Breast epithelium (tissue), 4 donors: ENCODE measurements around the gene SLC9A3. TPM values are rescaled to one million over a fixed set of nuclear protein-coding genes. Genes with fewer than 3 reads are reported as not detected.

Experiments
- DNase-seq, 2 donors: peaks; one replicate each; pipeline ENCODE4 v3.0.0-alpha.2; 2019; ENCODE audit warnings: low spot score in 2 of 2
- H3K27ac ChIP-seq, 2 donors: fragments of 200-600 bp; sonication (generic) in 1 of 2; one replicate each; pipeline ENCODE4 v1.5.1; 2016 to 2019; ENCODE audit warnings: mild to moderate bottlenecking in 1 of 2
- H3K27me3 ChIP-seq, 2 donors: fragments of 200-600 bp; sonication (generic) in 1 of 2; one replicate each; pipeline versions ENCODE4 v1.5.1 to v1.6.0; 2017 to 2019; ENCODE audit warnings: control low read depth in 1 of 2, mild to moderate bottlenecking in 1 of 2
- H3K36me3 ChIP-seq: fragments of 200-600 bp; one replicate; pipeline ENCODE4 v1.5.1; 2019
- H3K4me1 ChIP-seq, 2 donors: fragments of 200-600 bp; sonication (generic); one replicate each; pipeline ENCODE4 v1.5.1; 2016 to 2019; ENCODE audit warnings: control low read depth in 1 of 2
- H3K4me3 ChIP-seq, 3 donors: fragments of 200-600 bp; sonication (generic); 1 replicate in 2 of 3; 2 replicates in 1 of 3; pipeline ENCODE4 v1.5.1; 2016 to 2019; ENCODE audit warnings: mild to moderate bottlenecking in 3 of 3, moderate library complexity in 2 of 3
- H3K9me3 ChIP-seq, 2 donors: fragments of 200-600 bp; sonication (generic) in 1 of 2; one replicate each; pipeline ENCODE4 v1.5.1; 2016 to 2019; ENCODE audit warnings: control low read depth in 1 of 2
- POLR2A ChIP-seq: fragments of 450-650 bp; IDR thresholded peaks from one replicate; pipeline ENCODE4 v1.6.1; 2016; ENCODE audit warnings: antibody characterized with exemption, mild to moderate bottlenecking, moderate library complexity
- POLR2AphosphoS5 ChIP-seq, 3 donors: sonication (generic); formaldehyde crosslinking; IDR thresholded peaks; one replicate each; pipeline ENCODE4 v1.6.1; 2017; ENCODE audit warnings: antibody characterized with exemption in 3 of 3
- intact Hi-C: fragments of 100-400 bp; cut with DNase I; formaldehyde crosslinking; loops from one replicate; pipeline ENCODE4 v1.15.1; 2023; ENCODE audit warnings: low total_unique reads
- total RNA-seq, 3 donors: library from RNA; depleted of rRNA; stranded (reverse); fragments of >200 nt; gene quantifications; one replicate each; pipeline ENCODE4 v1.1.0, GENCODE V29; 2016
- TF ChIP-seq, protein P1 (sequence below), 3 donors: fragments of 450-650 bp; IDR thresholded peaks; one replicate each; pipeline ENCODE4 v1.5.1; 2016 to 2017; ENCODE audit warnings: antibody characterized with exemption in 3 of 3, mild to moderate bottlenecking in 3 of 3, moderate library complexity in 3 of 3

Gene SLC9A3
- total RNA-seq, 3 donors from 2014 or later = 1.1 to 5.6 (median 2.3) TPM

- Histone ChIP-seq H3K27ac (no peak overlapping the region), H3K4me1 (no peaks in the 10 kb centered on the region), H3K9me3 (no peaks in the 10 kb centered on the region), H3K36me3 (no peaks in the 10 kb centered on the region), H3K27me3 (no peaks in the 10 kb centered on the region), H3K4me3 (no peak overlapping the region)
- peak in 1 of 2 donors; percentile 39 for DNase-seq
- no peak for TF ChIP-seq POLR2A
- no peak for TF ChIP-seq POLR2AphosphoS5 (IDR thresholded peaks at IDR 0.05)
- TF ChIP-seq, protein P1, sequence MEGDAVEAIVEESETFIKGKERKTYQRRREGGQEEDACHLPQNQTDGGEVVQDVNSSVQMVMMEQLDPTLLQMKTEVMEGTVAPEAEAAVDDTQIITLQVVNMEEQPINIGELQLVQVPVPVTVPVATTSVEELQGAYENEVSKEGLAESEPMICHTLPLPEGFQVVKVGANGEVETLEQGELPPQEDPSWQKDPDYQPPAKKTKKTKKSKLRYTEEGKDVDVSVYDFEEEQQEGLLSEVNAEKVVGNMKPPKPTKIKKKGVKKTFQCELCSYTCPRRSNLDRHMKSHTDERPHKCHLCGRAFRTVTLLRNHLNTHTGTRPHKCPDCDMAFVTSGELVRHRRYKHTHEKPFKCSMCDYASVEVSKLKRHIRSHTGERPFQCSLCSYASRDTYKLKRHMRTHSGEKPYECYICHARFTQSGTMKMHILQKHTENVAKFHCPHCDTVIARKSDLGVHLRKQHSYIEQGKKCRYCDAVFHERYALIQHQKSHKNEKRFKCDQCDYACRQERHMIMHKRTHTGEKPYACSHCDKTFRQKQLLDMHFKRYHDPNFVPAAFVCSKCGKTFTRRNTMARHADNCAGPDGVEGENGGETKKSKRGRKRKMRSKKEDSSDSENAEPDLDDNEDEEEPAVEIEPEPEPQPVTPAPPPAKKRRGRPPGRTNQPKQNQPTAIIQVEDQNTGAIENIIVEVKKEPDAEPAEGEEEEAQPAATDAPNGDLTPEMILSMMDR (IDR thresholded peaks at IDR 0.05) = no peak
- intact Hi-C loops = no loop called here
These were observed 101.7 kb downstream of the SLC9A3 start for GRCh38 chr5:422323-423232.

DNA sequence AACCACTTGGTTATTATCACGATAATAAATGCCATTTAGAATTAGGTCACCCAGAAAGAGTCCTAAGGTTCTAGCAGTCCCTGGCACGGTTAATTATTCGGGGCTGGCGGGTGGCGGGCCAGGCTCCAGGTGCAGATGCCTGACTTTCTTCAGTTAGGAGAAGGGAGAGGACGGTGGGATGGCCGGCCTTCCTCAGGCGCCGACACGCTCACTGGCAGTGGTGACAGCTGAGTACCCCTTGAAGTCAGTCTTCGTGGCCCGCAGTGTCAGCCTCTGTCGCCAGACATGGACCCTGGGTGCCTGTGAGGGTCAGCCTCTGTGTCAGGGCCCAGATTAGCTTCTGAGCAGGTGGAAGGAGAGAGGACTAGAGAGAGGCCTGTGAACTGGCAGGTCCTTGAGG, 102.3 kb downstream of the SLC9A3 start:
- Histone ChIP-seq H3K36me3 (no peaks in the 10 kb centered on the region), H3K4me3 (no peak overlapping the region), H3K4me1 (no peaks in the 10 kb centered on the region), H3K27ac (no peak overlapping the region), H3K9me3 (no peaks in the 10 kb centered on the region), H3K27me3 (no peaks in the 10 kb centered on the region)
- intact Hi-C loops = no loop called here
- TF ChIP-seq POLR2A = no peak
- TF ChIP-seq POLR2AphosphoS5 (IDR thresholded peaks at IDR 0.05) = no peak
- TF ChIP-seq, protein P1 (IDR thresholded peaks at IDR 0.05) = no peak
- no peak for DNase-seq

GRCh38 chr5:421287-421880, 102.9 kb downstream of the SLC9A3 start:
- no peaks in the 10 kb centered on the region for H3K27me3 ChIP-seq
- no peaks in the 10 kb centered on the region for H3K9me3 ChIP-seq
- H3K4me1 ChIP-seq = no peaks in the 10 kb centered on the region
- no peak for TF ChIP-seq POLR2AphosphoS5 (IDR thresholded peaks at IDR 0.05)
- TF ChIP-seq POLR2A = no peak
- TF ChIP-seq, protein P1 (IDR thresholded peaks at IDR 0.05) = no peak
- intact Hi-C loops = no loop called here
- H3K36me3 ChIP-seq = no peaks in the 10 kb centered on the region
- no peak overlapping the region for H3K4me3 ChIP-seq
- no peak for DNase-seq
- H3K27ac ChIP-seq = no peak overlapping the region

GRCh38 chr5:420632-421286, 103.5 kb downstream of the SLC9A3 start:
- H3K36me3 ChIP-seq = no peaks in the 10 kb centered on the region
- no peaks in the 10 kb centered on the region for H3K27me3 ChIP-seq
- H3K27ac ChIP-seq = no peak overlapping the region
- H3K4me3 ChIP-seq = no peak overlapping the region
- no peaks in the 10 kb centered on the region for H3K9me3 ChIP-seq
- DNase-seq = no peak
- intact Hi-C loops = no loop called here
- H3K4me1 ChIP-seq = no peaks in the 10 kb centered on the region
- no peak for TF ChIP-seq POLR2A
- TF ChIP-seq, protein P1 (IDR thresholded peaks at IDR 0.05) = no peak
- TF ChIP-seq POLR2AphosphoS5 (IDR thresholded peaks at IDR 0.05) = no peak

Other genes with a start within 250 kb of the SLC9A3 start
- gene AHRR, start 202.7 kb downstream of the SLC9A3 start, total RNA-seq = under 1 TPM in 2 of 3 donors, not detected in 1; 0.88 to 0.98 TPM
- 10 to 100 TPM; 49.8 to 63.7 (median 53.3) TPM for gene EXOC3, start 81.3 kb downstream of the SLC9A3 start, total RNA-seq
- 10 to 100 TPM in 1 of 3 donors, 1 to 10 TPM in 2; 1.9 to 10.5 (median 4.3) TPM for gene CEP72, start 87.9 kb upstream of the SLC9A3 start, total RNA-seq
- 1 to 10 TPM; 2.9 to 4.3 (median 3.4) TPM for gene TPPP, start 168.9 kb upstream of the SLC9A3 start, total RNA-seq